NK-92 (cell line): ENCODE results near the gene GRM5.
"Not testable (repeated sequence)": the region's sequence is repeated elsewhere in the genome, so short reads cannot be mapped to it uniquely, and the experiment has no call there.

ENCODE experiments used
- DNase-seq: peaks from one replicate; lab custom pipeline; 2025; ENCODE audit not compliant: unreplicated experiment; lab: John Stamatoyannopoulos, UW

Gene GRM5

GRCh38 chr11:88544656-88545280 is 521.0 kb downstream of the GRM5 start:
- DNase-seq: no peak

GRCh38 chr11:88543902-88544655 is 521.7 kb downstream of the GRM5 start:
- no peak for DNase-seq

- no peak for DNase-seq
Measured at GRCh38 chr11:88541006-88541405, 524.8 kb downstream of the GRM5 start.

- DNase-seq: no peak
Measured at GRCh38 chr11:88538098-88538497, 527.7 kb downstream of the GRM5 start.

GRCh38 chr11:88537613-88538012 is 528.2 kb downstream of the GRM5 start:
- DNase-seq: no peak

GRCh38 chr11:88536616-88537265 is 529.0 kb downstream of the GRM5 start:
- no peak for DNase-seq

- no peak for DNase-seq
Measured at GRCh38 chr11:88535916-88536547, 529.8 kb downstream of the GRM5 start.

- DNase-seq: no peak
Measured at GRCh38 chr11:88535266-88535665, 530.5 kb downstream of the GRM5 start.

- DNase-seq: not testable (repeated sequence)
Measured at GRCh38 chr11:88534706-88535105, 531.1 kb downstream of the GRM5 start.

- DNase-seq: no peak
Measured at GRCh38 chr11:88534185-88534584, 531.6 kb downstream of the GRM5 start.

- DNase-seq: no peak
Measured at GRCh38 chr11:88533001-88533400, 532.8 kb downstream of the GRM5 start.

- no peak for DNase-seq
Measured at GRCh38 chr11:88531831-88532230, 534.0 kb downstream of the GRM5 start.

- DNase-seq: no peak
Measured at GRCh38 chr11:88529426-88529825, 536.4 kb downstream of the GRM5 start.

- no peak for DNase-seq
Measured at GRCh38 chr11:88523386-88524071, 542.3 kb downstream of the GRM5 start.

GRCh38 chr11:88522624-88523385 is 543.0 kb downstream of the GRM5 start:
- no peak for DNase-seq

- no peak for DNase-seq
Measured at GRCh38 chr11:88521799-88522201, 544.0 kb downstream of the GRM5 start.

- no peak for DNase-seq
Measured at GRCh38 chr11:88521399-88521798, 544.4 kb downstream of the GRM5 start.

- no peak for DNase-seq
Measured at GRCh38 chr11:88520391-88520790, 545.4 kb downstream of the GRM5 start.

- no peak for DNase-seq
Measured at GRCh38 chr11:88515002-88515401, 550.8 kb downstream of the GRM5 start.

- no peak for DNase-seq
Measured at GRCh38 chr11:88511006-88511405, 554.8 kb downstream of the GRM5 start.
